NCI-H1092 treated with DMSO at 0.1 percent for 48 hours (cell line): ENCODE measurements around the gene TUSC1.
"Not testable (repeated sequence)": the region's sequence is repeated elsewhere in the genome, so short reads cannot be mapped to it uniquely, and the experiment has no call there.

Experiments
- DNase-seq: peaks from one replicate; lab custom pipeline; 2025; lab: John Stamatoyannopoulos, UW

The TUSC1 gene

DNA sequence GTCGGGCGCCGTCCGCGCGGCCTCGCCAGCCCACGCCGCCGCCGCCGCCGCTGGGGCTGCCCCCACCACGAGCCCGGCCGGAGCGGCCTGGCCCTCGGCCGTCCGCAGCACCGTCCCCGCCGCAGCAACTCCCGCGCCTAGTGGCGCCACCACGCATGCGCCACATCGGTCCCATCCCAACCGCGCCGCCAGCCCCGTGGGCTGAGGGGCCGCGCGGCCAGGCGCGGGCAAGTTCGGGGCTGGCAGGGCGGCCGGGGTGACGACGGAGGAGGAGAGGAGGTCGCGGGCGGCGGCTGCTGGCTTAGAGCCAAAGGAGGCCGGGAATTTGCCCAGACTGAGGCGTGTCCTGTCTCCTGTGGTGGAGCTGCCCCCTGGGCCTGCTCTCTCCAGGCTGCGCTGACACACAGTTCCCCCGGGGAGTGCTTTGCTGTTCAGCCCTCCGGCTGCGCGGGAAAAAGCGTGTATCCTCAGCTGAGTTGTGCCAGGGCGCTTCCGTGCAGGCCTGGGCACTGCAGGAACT lies at the start of gene TUSC1:
Gene TUSC1 (minus strand): TSS at position 298 of the 520 bp plus-strand sequence. CDS start 132 bp downstream, at position 166.
- peak; percentile 87 for DNase-seq

GRCh38 chr9:25726871-25727410 lies 48.7 kb upstream of the TUSC1 start:
- DNase-seq: no peak

GRCh38 chr9:25724424-25724823 lies 46.2 kb upstream of the TUSC1 start:
- no peak for DNase-seq

GRCh38 chr9:25716220-25716872 lies 38.1 kb upstream of the TUSC1 start:
- DNase-seq: peak; percentile 37

- DNase-seq: no peak
Measured at GRCh38 chr9:25709941-25710340, 31.7 kb upstream of the TUSC1 start.

GRCh38 chr9:25704800-25705199 lies 26.6 kb upstream of the TUSC1 start:
- no peak for DNase-seq

- no peak for DNase-seq
Measured at GRCh38 chr9:25703701-25704357, 25.6 kb upstream of the TUSC1 start.

DNA sequence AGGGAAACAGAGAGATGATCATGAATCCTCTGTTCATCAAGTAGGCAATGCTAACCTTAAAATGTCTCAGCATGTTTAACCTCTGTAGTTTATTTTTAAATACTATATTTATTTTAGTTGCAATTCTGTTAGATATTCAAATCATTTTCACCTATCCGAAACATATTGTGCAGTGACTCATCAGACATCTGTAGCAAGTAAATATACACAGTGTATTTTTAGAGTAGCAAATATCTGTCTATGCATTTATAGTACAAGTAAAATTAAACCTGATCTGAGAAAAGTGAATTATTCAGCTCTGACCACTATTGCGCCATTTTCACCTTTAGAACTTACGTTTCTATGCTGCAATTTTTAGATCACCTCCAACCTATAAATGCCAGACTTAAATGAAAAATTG lies 24.3 kb upstream of the TUSC1 start:
- DNase-seq: no peak

DNA sequence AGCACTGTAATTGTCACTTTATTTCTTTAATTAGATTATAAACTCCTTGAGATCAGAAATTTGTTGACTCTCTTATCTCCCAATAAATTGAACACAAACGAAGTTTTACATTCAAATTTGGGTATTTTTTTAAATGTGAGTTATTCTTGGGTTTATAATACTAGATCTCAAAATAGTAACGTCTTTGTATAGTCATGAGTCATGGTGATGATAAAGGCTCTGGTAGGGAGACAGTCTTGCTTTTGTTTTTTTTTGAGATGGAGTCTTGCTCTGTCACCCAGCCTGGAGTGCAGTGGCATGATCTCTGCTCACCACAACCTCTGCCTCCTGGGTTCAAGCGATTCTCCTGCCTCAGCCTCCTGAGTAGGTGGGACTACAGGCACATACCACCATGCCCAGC lies 22.7 kb upstream of the TUSC1 start:
- DNase-seq: not testable (repeated sequence)

DNA sequence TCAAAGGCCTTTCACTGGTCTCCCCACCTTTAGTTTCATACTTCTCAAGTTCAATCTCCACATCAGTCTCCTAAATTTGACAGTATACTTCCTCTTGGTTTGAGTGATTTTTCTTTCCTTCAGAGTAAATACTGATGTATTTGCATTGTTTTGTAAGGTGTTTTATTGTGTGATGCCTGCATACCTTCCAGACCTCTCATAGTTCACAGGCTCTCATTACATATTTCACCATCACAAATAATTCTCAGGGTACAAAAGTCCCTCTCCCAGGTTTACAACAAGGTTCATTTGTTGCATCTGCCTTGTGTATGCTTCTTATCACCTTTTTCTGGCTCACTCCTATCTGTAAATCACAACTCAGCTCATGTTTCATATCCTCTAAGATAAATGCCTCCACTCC lies 22.2 kb upstream of the TUSC1 start:
- DNase-seq: no peak

- no peak for DNase-seq
Measured at GRCh38 chr9:25691786-25692185, 13.5 kb upstream of the TUSC1 start.

DNA sequence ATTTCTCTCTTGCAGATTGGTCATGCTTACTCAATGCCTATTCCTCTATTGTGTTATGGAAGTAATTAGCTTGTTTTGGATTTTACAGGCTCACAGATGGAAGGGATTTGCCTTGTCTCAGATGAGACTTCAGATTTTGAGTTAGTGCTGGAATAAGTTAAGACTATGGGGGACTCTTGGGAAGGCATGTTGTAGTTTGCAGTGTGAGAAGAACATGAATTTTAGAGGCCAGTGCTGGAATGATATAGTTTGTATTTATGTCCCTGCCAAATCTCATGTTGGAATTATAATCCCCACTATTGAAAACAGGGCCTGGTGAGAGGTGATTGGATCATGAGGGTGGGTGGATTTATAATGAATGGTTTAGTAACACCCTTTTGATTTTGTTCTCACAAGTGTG lies 6.1 kb upstream of the TUSC1 start:
- DNase-seq: no peak

- no peak for DNase-seq
Measured at GRCh38 chr9:25681266-25681665, 3.0 kb upstream of the TUSC1 start.

DNA sequence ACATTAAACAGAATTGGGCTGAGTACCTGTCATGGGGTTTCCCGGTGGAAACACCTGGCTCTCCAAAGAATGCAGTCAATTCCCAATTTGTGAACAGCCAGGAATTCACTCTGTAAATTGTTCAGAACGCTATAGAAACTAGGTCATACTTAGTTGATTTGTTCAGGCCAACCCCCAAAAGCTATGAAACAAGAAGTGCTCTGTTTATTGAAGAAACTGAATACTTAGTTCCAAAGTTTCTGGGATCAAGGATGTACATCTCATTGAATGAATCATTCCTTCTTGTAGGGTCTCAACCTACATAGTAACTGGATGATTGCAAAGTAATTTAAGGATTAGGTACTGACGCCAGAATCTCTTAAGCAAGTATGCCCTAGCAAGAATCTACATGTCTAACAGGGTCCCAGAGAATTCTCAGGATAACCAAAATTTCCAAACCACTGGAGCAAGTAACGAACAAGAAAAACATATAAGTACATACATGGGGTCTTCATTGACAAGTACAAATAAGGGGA lies 659 bp upstream of the TUSC1 start:
- no peak for DNase-seq

GRCh38 chr9:25677301-25678146 lies 720 bp downstream of the TUSC1 start:
- DNase-seq: peak; percentile 65

DNA sequence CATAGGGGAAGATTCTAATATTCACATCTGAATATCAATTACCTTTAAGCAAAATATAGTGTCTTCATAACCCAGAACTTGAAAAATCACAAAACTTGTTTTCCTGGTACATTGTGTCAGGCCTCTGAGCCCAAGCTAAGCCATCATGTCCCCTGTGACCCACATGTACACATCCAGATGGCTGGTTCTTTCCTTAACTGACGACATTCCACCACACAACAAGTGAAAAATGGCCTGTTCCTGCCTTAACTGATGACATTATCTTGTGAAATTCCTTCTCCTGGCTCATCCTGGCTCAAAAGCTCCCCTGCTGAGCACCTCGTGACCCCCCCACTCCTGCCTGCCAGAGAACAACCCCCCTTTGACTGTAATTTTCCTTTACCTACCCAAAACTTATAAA lies 2.4 kb downstream of the TUSC1 start:
- not testable (repeated sequence) for DNase-seq

DNA sequence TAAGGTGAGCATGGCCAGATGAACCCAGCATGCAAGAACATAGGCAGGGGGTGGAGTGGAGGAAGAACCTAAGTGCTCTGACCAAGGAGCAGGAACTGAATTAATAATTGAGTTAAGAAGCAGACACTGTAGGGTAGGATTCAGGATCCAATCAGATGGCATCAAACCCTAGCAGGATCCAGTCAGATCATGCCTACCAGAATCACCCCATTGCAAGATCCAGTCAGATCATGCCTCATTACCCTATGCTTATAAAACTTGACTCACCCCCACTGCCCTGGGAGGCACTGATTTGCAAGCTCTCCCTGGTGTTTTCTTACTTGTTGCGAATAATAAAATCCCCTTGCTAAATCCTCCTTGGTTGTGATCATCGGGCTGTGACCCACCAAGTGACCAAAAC lies 19.7 kb downstream of the TUSC1 start:
- DNase-seq: no peak

DNA sequence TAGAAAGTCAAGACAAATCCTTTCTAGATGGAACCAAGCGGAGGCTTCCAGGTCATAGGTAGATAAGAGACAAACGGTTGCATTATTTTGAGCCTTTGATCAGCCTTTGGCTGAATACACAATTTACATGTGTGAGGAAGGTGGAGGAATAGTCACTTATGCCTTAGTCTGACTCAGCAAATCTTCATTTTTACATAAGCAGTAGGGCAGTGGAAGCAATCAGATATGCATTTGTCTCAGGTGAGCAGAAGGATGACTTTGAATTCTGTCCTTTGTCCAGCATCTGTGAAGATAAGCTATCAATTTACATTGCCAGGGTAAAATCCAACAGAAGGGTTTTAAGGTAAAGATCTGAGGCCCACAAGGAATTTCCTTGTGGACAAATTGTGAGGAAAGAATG lies 23.8 kb downstream of the TUSC1 start:
- no peak for DNase-seq

GRCh38 chr9:25648116-25648515 lies 30.1 kb downstream of the TUSC1 start:
- DNase-seq: no peak

DNA sequence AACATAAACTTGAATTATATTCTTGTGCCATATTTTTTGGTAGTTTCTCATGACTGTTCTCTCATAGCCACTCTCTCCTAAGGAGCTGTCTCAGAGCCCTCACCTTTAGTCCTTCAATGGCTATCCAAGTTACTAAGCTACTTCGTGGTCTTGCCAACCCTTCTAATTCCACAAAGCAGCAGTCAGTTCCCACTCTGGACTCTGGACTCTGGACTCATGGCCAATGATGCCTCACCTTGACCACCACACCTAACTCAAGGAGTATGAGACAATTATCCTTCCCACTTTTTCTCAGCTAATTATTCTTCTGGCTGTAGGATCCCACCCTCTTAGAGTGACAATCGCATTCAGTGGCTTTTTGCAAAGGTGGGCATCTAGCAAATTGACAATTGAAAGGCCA lies 42.2 kb downstream of the TUSC1 start:
- no peak for DNase-seq

DNA sequence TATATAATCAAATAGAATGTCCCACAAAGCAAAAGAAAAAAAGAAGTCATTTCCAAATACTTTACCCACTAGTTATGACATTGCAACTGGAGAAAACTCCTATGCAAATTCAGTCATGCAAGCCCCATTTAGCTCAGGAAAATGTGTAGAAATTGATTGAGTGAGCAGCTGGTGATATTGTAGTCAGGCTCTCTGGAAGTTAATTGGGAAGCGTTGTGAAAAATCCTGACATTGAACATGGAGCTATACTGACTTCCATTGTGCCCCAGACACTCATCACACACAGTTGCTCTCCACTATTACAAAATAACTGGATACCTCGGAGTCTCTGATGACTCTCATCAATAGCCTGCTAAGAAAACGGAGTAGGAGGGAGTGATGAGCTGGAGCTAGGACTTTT lies 49.0 kb downstream of the TUSC1 start:
- DNase-seq: no peak
